K562 (cell line): ENCODE results near the gene CLNK. TPM values are rescaled to one million over a fixed set of nuclear protein-coding genes. Genes with fewer than 3 reads are reported as not detected.

Source experiments
- CEBPG ChIP-seq, 3 experiments: fragments of 200-800 bp in 1 of 3; sonication (Bioruptor generic) in 1 of 3; sonication (generic) in 1 of 3; formaldehyde crosslinking in 1 of 3; IDR thresholded peaks in 2 of 3; conservative IDR thresholded peaks in 1 of 3; 2 replicates each; pipeline versions ENCODE4 v1.6.1 to v1.8.0; 2016 to 2022; ENCODE audit warnings: missing compliant biosample characterization in 2 of 3, missing genetic modification characterization in 2 of 3, mild to moderate bottlenecking in 1 of 3, missing genetic modification reagents in 1 of 3
- FOXP1 ChIP-seq: sonication (generic); formaldehyde crosslinking; IDR thresholded peaks from 2 replicates; pipeline ENCODE4 v1.8.0; 2022; ENCODE audit warnings: mild to moderate bottlenecking, missing genetic modification reagents
- ILF3 ChIP-seq: fragments of 450-650 bp; IDR thresholded peaks from 2 replicates; pipeline ENCODE4 v1.6.1; 2018; ENCODE audit warnings: antibody characterized with exemption, mild to moderate bottlenecking, moderate library complexity, borderline replicate concordance
- JUND ChIP-seq, 2 experiments: IDR thresholded peaks; 2 replicates in 1 of 2; 3 replicates in 1 of 2; pipeline ENCODE4 v1.6.1; 2011; ENCODE audit warnings: borderline replicate concordance in 2 of 2, low read depth in 2 of 2, low read length in 2 of 2, improper control_type of control experiment in 1 of 2, missing biosample characterization in 1 of 2, missing genetic modification characterization in 1 of 2, missing genetic modification reagents in 1 of 2
- KDM2B ChIP-seq: fragments of 250-450 bp; sonication (Bioruptor Pico); IDR thresholded peaks from 2 replicates; pipeline ENCODE4 v1.8.0; 2021; ENCODE audit warnings: mild to moderate bottlenecking, moderate library complexity
- MAFK ChIP-seq: IDR thresholded peaks from 2 replicates; pipeline ENCODE4 v1.6.1; 2011; ENCODE audit warnings: low read length, improper control_type of control experiment
- POU5F1 ChIP-seq: fragments of 150-350 bp; IDR thresholded peaks from 2 replicates; pipeline ENCODE4 v1.6.1; 2014; ENCODE audit warnings: borderline replicate concordance, low read length, low read depth, mild to moderate bottlenecking; ENCODE audit not compliant: partially characterized antibody
- RAD51 ChIP-seq: fragments of 450-650 bp; IDR thresholded peaks from 2 replicates; pipeline ENCODE4 v1.7.1; 2016; ENCODE audit warnings: low read depth, mild to moderate bottlenecking, borderline replicate concordance
- RFX7 ChIP-seq: fragments of 250-450 bp; sonication (Bioruptor Pico); IDR thresholded peaks from 2 replicates; pipeline ENCODE4 v1.5.1; 2021; ENCODE audit warnings: mild to moderate bottlenecking
- TRIM28 ChIP-seq: fragments of 450-650 bp; IDR thresholded peaks from 2 replicates; pipeline ENCODE4 v1.6.1; 2017
- ZBTB8A ChIP-seq: fragments of 450-650 bp; IDR thresholded peaks from 2 replicates; pipeline ENCODE4 v1.6.1; 2018; ENCODE audit warnings: mild to moderate bottlenecking, moderate library complexity; ENCODE audit not compliant: partially characterized antibody
- ZNF23 ChIP-seq: fragments of 250-450 bp; sonication (Bioruptor Pico); IDR thresholded peaks from 2 replicates; pipeline ENCODE4 v1.4.0; 2020; ENCODE audit warnings: mild to moderate bottlenecking
- polyA plus RNA-seq, 8 experiments: library from polyadenylated mRNA; depleted of rRNA in 4 of 8; stranded (reverse) in 5 of 8; unstranded in 3 of 8; fragments of >200 nt; fragmentation: Nextera tagmentation in 2 of 8; fragmentation: Illumina TruSeq in 1 of 8; extraction: Ambion mirVana in 2 of 8; extraction: Trizol in 1 of 8; gene quantifications; 2 replicates each; pipeline versions ENCODE4 v1.2.1 to v1.2.3, GENCODE V29; 2011 to 2014; ENCODE audit warnings: inconsistent platforms in 1 of 8, missing spikeins in 1 of 8
- total RNA-seq, 7 experiments: library from RNA; depleted of rRNA in 6 of 7; stranded (reverse); fragments of >200 nt in 6 of 7; fragmentation: Illumina TruSeq in 2 of 7; extraction: Trizol in 2 of 7; gene quantifications; 2 replicates each; pipeline versions ENCODE4 v1.2.1 to v1.2.3, GENCODE V29; 2011 to 2021; ENCODE audit warnings: low replicate concordance in 1 of 7
- TF ChIP-seq, protein P1 (sequence below): fragments of 450-650 bp; IDR thresholded peaks from one replicate; pipeline ENCODE4 v1.6.1; 2018; ENCODE audit warnings: mild to moderate bottlenecking, moderate library complexity; ENCODE audit not compliant: partially characterized antibody
- TF ChIP-seq, protein P2 (sequence below): fragments of 200-400 bp; formaldehyde crosslinking; IDR thresholded peaks from 2 replicates; pipeline ENCODE4 v1.6.1; 2017; ENCODE audit warnings: mild to moderate bottlenecking, low read depth, low read length, moderate library complexity
- TF ChIP-seq, protein P3 (sequence below): IDR thresholded peaks from 2 replicates; pipeline ENCODE4 v1.6.1; 2016; ENCODE audit warnings: missing genetic modification characterization, missing compliant biosample characterization
- TF ChIP-seq, protein P4 (sequence below): sonication (generic); formaldehyde crosslinking; IDR thresholded peaks from 2 replicates; pipeline ENCODE4 v1.8.0; 2022; ENCODE audit warnings: mild to moderate bottlenecking, missing genetic modification reagents

The CLNK gene
- total and polyA plus RNA-seq, 9 of the 15 experiments (the other 6 are each of a cell fraction or from before 2014, with no cell fraction given), result not detected

DNA sequence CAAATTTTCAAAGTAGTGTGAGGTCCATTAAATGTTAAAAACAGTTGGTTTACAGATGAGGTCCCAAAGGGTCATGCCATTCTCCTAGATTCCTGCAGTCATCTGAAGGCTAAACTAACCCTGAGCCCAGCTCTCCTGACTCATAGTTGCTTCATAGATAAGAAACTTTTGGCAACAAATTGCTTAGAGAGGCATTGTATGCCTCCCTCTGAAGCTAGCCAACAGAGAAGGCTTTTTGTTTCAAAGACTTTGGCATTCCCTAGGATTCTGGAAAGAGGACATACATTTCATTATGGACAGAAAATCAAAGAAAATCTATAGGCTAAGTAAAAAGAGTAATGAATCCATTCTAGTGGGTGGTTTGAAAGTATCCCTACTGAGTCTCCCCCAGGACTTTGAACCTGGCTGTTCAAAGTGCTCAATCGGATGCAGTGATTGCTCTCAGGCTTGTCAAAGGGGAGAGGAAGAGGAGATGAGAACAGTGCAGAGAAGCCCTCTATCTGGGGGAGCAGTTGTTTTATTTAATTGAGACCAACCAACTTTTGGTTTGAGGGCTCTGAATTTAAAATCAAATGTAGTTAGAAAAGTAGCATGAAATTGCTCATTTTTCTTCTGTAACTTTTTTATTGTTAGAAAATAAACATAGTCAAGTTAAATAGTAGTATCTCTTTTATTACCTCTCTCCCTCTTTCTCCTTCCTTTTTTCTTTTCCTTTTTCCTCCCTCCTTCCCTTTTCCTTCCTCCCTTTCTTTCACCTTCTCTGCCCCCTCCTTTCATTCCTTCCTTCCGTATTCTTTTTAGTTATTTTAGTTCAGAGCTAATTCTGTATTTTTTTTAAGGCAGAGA, 155.1 kb downstream of the CLNK start (continued):
- TF ChIP-seq JUND (IDR thresholded peaks at IDR 0.05; ENCODE audit: borderline replicate concordance, low read depth, low read length), result no peak; the same call in 1 of the 2 replicates
- TF ChIP-seq JUND (tag; IDR thresholded peaks at IDR 0.05; ENCODE audit: borderline replicate concordance, low read depth, low read length), result 0 out of 3 replicates have a peak, but pooled peaks have one; percentile 36
- no peak for TF ChIP-seq MAFK
- TF ChIP-seq, protein P1, sequence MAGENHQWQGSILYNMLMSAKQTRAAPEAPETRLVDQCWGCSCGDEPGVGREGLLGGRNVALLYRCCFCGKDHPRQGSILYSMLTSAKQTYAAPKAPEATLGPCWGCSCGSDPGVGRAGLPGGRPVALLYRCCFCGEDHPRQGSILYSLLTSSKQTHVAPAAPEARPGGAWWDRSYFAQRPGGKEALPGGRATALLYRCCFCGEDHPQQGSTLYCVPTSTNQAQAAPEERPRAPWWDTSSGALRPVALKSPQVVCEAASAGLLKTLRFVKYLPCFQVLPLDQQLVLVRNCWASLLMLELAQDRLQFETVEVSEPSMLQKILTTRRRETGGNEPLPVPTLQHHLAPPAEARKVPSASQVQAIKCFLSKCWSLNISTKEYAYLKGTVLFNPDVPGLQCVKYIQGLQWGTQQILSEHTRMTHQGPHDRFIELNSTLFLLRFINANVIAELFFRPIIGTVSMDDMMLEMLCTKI, result no peak
- TF ChIP-seq ZNF23 (CRISPR knock-in tag), result no peak
- TF ChIP-seq RAD51, result no peak
- no peak for TF ChIP-seq FOXP1 (CRISPR knock-in tag)
- TF ChIP-seq POU5F1, result no peak
- TF ChIP-seq, protein P2, sequence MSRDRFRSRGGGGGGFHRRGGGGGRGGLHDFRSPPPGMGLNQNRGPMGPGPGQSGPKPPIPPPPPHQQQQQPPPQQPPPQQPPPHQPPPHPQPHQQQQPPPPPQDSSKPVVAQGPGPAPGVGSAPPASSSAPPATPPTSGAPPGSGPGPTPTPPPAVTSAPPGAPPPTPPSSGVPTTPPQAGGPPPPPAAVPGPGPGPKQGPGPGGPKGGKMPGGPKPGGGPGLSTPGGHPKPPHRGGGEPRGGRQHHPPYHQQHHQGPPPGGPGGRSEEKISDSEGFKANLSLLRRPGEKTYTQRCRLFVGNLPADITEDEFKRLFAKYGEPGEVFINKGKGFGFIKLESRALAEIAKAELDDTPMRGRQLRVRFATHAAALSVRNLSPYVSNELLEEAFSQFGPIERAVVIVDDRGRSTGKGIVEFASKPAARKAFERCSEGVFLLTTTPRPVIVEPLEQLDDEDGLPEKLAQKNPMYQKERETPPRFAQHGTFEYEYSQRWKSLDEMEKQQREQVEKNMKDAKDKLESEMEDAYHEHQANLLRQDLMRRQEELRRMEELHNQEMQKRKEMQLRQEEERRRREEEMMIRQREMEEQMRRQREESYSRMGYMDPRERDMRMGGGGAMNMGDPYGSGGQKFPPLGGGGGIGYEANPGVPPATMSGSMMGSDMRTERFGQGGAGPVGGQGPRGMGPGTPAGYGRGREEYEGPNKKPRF, result no peak
- no peak for TF ChIP-seq TRIM28
- TF ChIP-seq KDM2B (CRISPR knock-in tag), result no peak
- TF ChIP-seq, protein P3, sequence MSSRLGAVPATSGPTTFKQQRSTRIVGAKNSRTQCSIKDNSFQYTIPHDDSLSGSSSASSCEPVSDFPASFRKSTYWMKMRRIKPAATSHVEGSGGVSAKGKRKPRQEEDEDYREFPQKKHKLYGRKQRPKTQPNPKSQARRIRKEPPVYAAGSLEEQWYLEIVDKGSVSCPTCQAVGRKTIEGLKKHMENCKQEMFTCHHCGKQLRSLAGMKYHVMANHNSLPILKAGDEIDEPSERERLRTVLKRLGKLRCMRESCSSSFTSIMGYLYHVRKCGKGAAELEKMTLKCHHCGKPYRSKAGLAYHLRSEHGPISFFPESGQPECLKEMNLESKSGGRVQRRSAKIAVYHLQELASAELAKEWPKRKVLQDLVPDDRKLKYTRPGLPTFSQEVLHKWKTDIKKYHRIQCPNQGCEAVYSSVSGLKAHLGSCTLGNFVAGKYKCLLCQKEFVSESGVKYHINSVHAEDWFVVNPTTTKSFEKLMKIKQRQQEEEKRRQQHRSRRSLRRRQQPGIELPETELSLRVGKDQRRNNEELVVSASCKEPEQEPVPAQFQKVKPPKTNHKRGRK (tag), result peak; percentile 78; the same call in 1 of the 2 replicates
- TF ChIP-seq ILF3, result no peak
- TF ChIP-seq, protein P4, sequence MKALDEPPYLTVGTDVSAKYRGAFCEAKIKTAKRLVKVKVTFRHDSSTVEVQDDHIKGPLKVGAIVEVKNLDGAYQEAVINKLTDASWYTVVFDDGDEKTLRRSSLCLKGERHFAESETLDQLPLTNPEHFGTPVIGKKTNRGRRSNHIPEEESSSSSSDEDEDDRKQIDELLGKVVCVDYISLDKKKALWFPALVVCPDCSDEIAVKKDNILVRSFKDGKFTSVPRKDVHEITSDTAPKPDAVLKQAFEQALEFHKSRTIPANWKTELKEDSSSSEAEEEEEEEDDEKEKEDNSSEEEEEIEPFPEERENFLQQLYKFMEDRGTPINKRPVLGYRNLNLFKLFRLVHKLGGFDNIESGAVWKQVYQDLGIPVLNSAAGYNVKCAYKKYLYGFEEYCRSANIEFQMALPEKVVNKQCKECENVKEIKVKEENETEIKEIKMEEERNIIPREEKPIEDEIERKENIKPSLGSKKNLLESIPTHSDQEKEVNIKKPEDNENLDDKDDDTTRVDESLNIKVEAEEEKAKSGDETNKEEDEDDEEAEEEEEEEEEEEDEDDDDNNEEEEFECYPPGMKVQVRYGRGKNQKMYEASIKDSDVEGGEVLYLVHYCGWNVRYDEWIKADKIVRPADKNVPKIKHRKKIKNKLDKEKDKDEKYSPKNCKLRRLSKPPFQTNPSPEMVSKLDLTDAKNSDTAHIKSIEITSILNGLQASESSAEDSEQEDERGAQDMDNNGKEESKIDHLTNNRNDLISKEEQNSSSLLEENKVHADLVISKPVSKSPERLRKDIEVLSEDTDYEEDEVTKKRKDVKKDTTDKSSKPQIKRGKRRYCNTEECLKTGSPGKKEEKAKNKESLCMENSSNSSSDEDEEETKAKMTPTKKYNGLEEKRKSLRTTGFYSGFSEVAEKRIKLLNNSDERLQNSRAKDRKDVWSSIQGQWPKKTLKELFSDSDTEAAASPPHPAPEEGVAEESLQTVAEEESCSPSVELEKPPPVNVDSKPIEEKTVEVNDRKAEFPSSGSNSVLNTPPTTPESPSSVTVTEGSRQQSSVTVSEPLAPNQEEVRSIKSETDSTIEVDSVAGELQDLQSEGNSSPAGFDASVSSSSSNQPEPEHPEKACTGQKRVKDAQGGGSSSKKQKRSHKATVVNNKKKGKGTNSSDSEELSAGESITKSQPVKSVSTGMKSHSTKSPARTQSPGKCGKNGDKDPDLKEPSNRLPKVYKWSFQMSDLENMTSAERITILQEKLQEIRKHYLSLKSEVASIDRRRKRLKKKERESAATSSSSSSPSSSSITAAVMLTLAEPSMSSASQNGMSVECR (CRISPR knock-in tag), result no peak
- TF ChIP-seq CEBPG (CRISPR knock-in tag; IDR thresholded peaks at IDR 0.05), result no peak
- TF ChIP-seq CEBPG (tag; conservative IDR thresholded peaks at IDR 0.05 in 1 of 2, IDR thresholded peaks at IDR 0.05 in 1 of 2), result peak in 1 of 2 experiments; percentile 72; a peak in 2 of 4 replicates
- TF ChIP-seq RFX7, result no peak
- TF ChIP-seq ZBTB8A, result no peak
